Cardiac fibroblast (primary cell): Measurements from ENCODE around the gene LRP6.

Experiments
- DNase-seq, 2 donors: peaks; one replicate each; pipeline versions ENCODE4 v3.0.0 to v3.0.0-alpha.2; 2010; ENCODE audit warnings: low read depth in 2 of 2
- H3K4me3 ChIP-seq, 2 donors: replicated peaks in 1 of 2; 1 replicate in 1 of 2; 2 replicates in 1 of 2; pipeline ENCODE4 v1.5.1; 2011; ENCODE audit warnings: low read depth in 2 of 2, low read length in 2 of 2, mild to moderate bottlenecking in 2 of 2, moderate library complexity in 1 of 2
- TF ChIP-seq, protein P1 (sequence below): IDR thresholded peaks from one replicate; pipeline ENCODE4 v1.5.1; 2011; ENCODE audit warnings: low read depth, mild to moderate bottlenecking, low read length, inconsistent platforms

LRP6 gene

DNA sequence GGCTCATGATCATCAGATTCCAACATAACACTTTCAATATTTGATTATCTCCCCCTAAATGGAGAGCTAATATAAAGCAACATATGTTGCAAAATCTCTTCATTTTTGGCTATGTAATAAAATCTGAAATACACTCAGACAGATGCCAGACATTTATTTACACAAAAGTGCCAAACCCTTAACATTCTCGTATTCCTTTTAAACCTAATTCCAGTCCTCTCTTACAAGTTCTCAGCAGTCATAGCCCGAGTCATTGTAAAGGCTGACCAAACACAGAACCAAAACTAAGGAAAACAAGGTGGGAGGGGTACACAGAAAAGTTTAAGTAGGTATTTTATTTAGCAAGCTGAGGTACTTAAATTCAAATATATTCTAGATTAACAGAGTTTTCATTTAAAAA lies 81.4 kb downstream of the LRP6 start:
- DNase-seq: no peak
- no peak overlapping the region for H3K4me3 ChIP-seq
- TF ChIP-seq, protein P1, sequence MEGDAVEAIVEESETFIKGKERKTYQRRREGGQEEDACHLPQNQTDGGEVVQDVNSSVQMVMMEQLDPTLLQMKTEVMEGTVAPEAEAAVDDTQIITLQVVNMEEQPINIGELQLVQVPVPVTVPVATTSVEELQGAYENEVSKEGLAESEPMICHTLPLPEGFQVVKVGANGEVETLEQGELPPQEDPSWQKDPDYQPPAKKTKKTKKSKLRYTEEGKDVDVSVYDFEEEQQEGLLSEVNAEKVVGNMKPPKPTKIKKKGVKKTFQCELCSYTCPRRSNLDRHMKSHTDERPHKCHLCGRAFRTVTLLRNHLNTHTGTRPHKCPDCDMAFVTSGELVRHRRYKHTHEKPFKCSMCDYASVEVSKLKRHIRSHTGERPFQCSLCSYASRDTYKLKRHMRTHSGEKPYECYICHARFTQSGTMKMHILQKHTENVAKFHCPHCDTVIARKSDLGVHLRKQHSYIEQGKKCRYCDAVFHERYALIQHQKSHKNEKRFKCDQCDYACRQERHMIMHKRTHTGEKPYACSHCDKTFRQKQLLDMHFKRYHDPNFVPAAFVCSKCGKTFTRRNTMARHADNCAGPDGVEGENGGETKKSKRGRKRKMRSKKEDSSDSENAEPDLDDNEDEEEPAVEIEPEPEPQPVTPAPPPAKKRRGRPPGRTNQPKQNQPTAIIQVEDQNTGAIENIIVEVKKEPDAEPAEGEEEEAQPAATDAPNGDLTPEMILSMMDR: no peak

GRCh38 chr12:12182703-12183365 lies 84.0 kb downstream of the LRP6 start:
- no peak overlapping the region for H3K4me3 ChIP-seq
- DNase-seq: peak; percentile 40 to 65

GRCh38 chr12:12181511-12181910 lies 85.3 kb downstream of the LRP6 start:
- peak; percentile 43 to 57 for DNase-seq
- TF ChIP-seq, protein P1: no peak
- no peak overlapping the region for H3K4me3 ChIP-seq

More at GRCh38 chr12:12182703-12183365, 84.0 kb downstream of the LRP6 start:
- TF ChIP-seq, protein P1: no peak

DNA sequence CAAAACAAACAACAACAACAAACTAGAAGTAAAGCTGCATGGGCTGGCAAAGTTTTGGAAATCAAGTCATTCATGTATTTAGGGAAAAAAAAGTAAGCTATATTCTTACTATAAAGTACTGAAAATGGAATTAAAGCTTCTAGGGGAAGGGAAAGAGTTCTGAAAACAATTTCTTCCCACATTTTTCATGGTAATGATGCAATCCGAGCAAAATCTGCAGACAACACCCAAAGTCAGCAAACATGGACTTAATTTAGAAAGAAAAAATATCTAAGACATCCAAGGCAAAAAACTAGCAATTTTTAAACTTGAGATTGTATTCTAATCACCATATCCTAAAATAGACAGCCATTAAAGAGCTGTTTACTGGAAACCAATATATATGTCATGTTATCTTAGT lies 86.3 kb downstream of the LRP6 start:
- H3K4me3 ChIP-seq: no peak overlapping the region
- TF ChIP-seq, protein P1: no peak
- peak in 1 of 2 donors; percentile 17 for DNase-seq

GRCh38 chr12:12180136-12180535 lies 86.7 kb downstream of the LRP6 start:
- H3K4me3 ChIP-seq: no peak overlapping the region
- TF ChIP-seq, protein P1: no peak
- peak in 1 of 2 donors; percentile 50 for DNase-seq

DNA sequence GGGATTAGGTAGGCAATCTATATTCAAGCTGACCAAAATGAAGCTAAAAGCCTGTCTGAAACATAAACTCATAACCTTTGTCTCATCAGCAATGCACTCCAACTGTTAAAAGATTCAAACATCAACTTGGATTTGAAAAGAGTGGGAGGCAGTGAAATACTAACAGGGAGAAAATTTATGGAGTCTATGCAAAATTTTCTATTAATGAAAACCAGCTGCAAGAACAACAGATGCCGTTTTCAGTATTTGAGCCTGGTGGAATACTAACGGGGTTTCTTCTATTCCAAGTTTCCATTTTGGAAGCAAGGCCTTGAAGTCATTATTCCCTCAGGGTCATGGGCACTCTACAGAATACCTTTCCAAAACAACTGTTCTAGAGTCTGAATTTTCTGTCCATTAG lies 88.3 kb downstream of the LRP6 start:
- TF ChIP-seq, protein P1: no peak
- DNase-seq: no peak
- H3K4me3 ChIP-seq: no peak overlapping the region

- TF ChIP-seq, protein P1: no peak
- DNase-seq: no peak
- H3K4me3 ChIP-seq: no peak overlapping the region
Measured at GRCh38 chr12:12176402-12176801, 90.4 kb downstream of the LRP6 start.
